Measurements from ENCODE around the gene NUP58.

GRCh38 chr13:25354377-25354776, 53.0 kb downstream of the NUP58 start:
- TF ChIP-seq CREB5 (CRISPR knock-in tag; IDR thresholded peaks at IDR 0.05; ENCODE audit: low read depth) (no peak), TOX (CRISPR knock-in tag; IDR thresholded peaks at IDR 0.05; ENCODE audit: borderline replicate concordance) (no peak), ARNTL (CRISPR knock-in tag; IDR thresholded peaks at IDR 0.05; ENCODE audit: borderline replicate concordance, low read depth) (no peak), ZFP3 (CRISPR knock-in tag; IDR thresholded peaks at IDR 0.05) (no peak), TCF4 (CRISPR knock-in tag; IDR thresholded peaks at IDR 0.05; ENCODE audit: borderline replicate concordance) (no peak), ZNF565 (CRISPR knock-in tag; conservative IDR thresholded peaks at IDR 0.05; ENCODE audit: low read depth) (no peak), PPARA (CRISPR knock-in tag; IDR thresholded peaks at IDR 0.05; ENCODE audit: borderline replicate concordance) (no peak), RARB (CRISPR knock-in tag; IDR thresholded peaks at IDR 0.05) (no peak), SNAI2 (CRISPR knock-in tag; IDR thresholded peaks at IDR 0.05) (no peak), ISL1 (CRISPR knock-in tag; IDR thresholded peaks at IDR 0.05) (no peak), GLIS3 (CRISPR knock-in tag; IDR thresholded peaks at IDR 0.05) (no peak)

All from SK-N-SH treated with all-trans-retinoic acid at 6 μM for 48 hours (cell line).